SU-DHL-6 (cell line): ENCODE results near the gene EIF5A.

Experiments used
- H2AFZ ChIP-seq: fragments of 200-600 bp; sonication (generic); 2 replicates; pipeline ENCODE4 v1.6.1; 2014; ENCODE audit warnings: low read depth, mild to moderate bottlenecking, moderate library complexity, mixed read lengths, antibody characterized with exemption, low read length; ENCODE audit not compliant: severe bottlenecking
- H3F3A ChIP-seq: fragments of 200-600 bp; shearing (Covaris generic); 2 replicates; pipeline ENCODE4 v1.6.0; 2016; ENCODE audit warnings: antibody characterized with exemption, mild to moderate bottlenecking; ENCODE audit not compliant: insufficient read depth
- H3K27ac ChIP-seq: fragments of 200-600 bp; sonication (generic); 2 replicates; pipeline ENCODE4 v1.5.1; 2016; ENCODE audit warnings: low read depth, mild to moderate bottlenecking, low read length, moderate library complexity, mixed read lengths
- H3K27me3 ChIP-seq: fragments of 200-600 bp; sonication (generic), shearing (Covaris generic); 2 replicates; pipeline ENCODE4 v1.6.0; 2014; ENCODE audit warnings: mild to moderate bottlenecking, low read length
- H3K36me3 ChIP-seq: fragments of 200-600 bp; sonication (generic); 2 replicates; pipeline ENCODE4 v1.6.1; 2014; ENCODE audit warnings: mild to moderate bottlenecking, low read length, mixed read lengths
- H3K4me2 ChIP-seq: fragments of 300-600, 200-600 bp; shearing (Covaris generic), sonication (generic); 2 replicates; pipeline ENCODE4 v1.6.0; 2014; ENCODE audit warnings: low read length, low read depth, mild to moderate bottlenecking; ENCODE audit not compliant: poor library complexity, severe bottlenecking
- H3K4me3 ChIP-seq: fragments of 200-600 bp; sonication (generic); 2 replicates; pipeline ENCODE4 v1.5.1; 2014; ENCODE audit warnings: antibody characterized with exemption, low read length, mild to moderate bottlenecking, mixed read lengths; ENCODE audit not compliant: insufficient read depth, poor library complexity, severe bottlenecking
- H3K79me2 ChIP-seq: fragments of 200-600 bp; sonication (generic); 2 replicates; pipeline ENCODE4 v1.6.1; 2014; ENCODE audit warnings: mild to moderate bottlenecking, low read length, moderate library complexity; ENCODE audit not compliant: insufficient read depth
- H3K9ac ChIP-seq: fragments of 200-600 bp; sonication (generic); 2 replicates; pipeline ENCODE4 v1.7.0; 2014; ENCODE audit warnings: mild to moderate bottlenecking, low read length
- H3K9me2 ChIP-seq: fragments of 200-600 bp; sonication (generic); replicated peaks from 2 replicates; pipeline ENCODE4 v1.6.1; 2014; ENCODE audit warnings: low read length; ENCODE audit not compliant: insufficient read depth
- H3K9me3 ChIP-seq: fragments of 200-600 bp; sonication (generic); 2 replicates; pipeline ENCODE4 v1.6.1; 2014; ENCODE audit warnings: low read length, mixed read lengths; ENCODE audit not compliant: insufficient read depth
- H4K20me1 ChIP-seq: fragments of 200-600 bp; sonication (generic); 2 replicates; pipeline ENCODE4 v1.6.1; 2014; ENCODE audit warnings: low read depth, mild to moderate bottlenecking, antibody characterized with exemption, low read length, moderate library complexity, mixed read lengths
- EZH2phosphoT487 ChIP-seq: fragments of 200-600 bp; sonication (generic), shearing (Covaris generic); conservative IDR thresholded peaks from 2 replicates; pipeline ENCODE4 v1.6.1; 2018; ENCODE audit warnings: mild to moderate bottlenecking, antibody characterized with exemption, low read length, moderate library complexity, mixed read lengths
- TF ChIP-seq, protein P1 (sequence below): fragments of 200-600 bp; sonication (generic); IDR thresholded peaks from one replicate; pipeline ENCODE4 v1.5.1; 2017; ENCODE audit warnings: antibody characterized with exemption, mild to moderate bottlenecking, low read length, moderate library complexity; ENCODE audit not compliant: insufficient read depth, poor library complexity, severe bottlenecking

The EIF5A gene

DNA sequence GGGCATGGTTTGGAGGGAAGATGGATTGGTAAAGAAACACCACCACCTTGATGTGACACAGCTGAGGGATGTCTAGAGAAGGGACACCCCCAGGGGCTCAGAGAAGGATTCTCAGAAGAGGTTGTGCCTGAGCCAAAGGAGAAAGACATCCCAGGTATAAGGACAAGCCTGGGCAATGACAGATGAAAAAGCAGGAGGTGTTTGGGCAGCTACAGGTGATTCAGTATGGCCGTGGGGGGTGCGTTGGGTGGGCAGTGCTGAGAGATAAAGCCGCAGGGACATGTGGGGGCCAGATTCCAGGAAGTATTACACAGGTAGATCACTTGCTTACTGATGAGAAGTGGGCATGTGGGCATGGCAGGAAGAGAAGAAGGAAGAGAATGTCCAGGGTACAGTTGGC lies 54.5 kb downstream of the EIF5A start:
- no peaks in the 10 kb centered on the region for H3K36me3 ChIP-seq
- H2AFZ ChIP-seq: no peak overlapping the region
- no peak overlapping the region for H3K27ac ChIP-seq
- H3K4me2 ChIP-seq: no peak overlapping the region
- no peaks in the 10 kb centered on the region for H3K9me2 ChIP-seq
- no peaks in the 10 kb centered on the region for H3K9me3 ChIP-seq
- no peak overlapping the region for H3K9ac ChIP-seq
- no peaks in the 10 kb centered on the region for H3K79me2 ChIP-seq
- H3K4me3 ChIP-seq: no peak overlapping the region
- H3F3A ChIP-seq: no peaks in the 10 kb centered on the region
- no peak for TF ChIP-seq EZH2phosphoT487
- TF ChIP-seq, protein P1, sequence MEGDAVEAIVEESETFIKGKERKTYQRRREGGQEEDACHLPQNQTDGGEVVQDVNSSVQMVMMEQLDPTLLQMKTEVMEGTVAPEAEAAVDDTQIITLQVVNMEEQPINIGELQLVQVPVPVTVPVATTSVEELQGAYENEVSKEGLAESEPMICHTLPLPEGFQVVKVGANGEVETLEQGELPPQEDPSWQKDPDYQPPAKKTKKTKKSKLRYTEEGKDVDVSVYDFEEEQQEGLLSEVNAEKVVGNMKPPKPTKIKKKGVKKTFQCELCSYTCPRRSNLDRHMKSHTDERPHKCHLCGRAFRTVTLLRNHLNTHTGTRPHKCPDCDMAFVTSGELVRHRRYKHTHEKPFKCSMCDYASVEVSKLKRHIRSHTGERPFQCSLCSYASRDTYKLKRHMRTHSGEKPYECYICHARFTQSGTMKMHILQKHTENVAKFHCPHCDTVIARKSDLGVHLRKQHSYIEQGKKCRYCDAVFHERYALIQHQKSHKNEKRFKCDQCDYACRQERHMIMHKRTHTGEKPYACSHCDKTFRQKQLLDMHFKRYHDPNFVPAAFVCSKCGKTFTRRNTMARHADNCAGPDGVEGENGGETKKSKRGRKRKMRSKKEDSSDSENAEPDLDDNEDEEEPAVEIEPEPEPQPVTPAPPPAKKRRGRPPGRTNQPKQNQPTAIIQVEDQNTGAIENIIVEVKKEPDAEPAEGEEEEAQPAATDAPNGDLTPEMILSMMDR: no peak
- H3K27me3 ChIP-seq: no peaks in the 10 kb centered on the region
- no peaks in the 10 kb centered on the region for H4K20me1 ChIP-seq
